Motor neuron (in vitro differentiated cells): ENCODE data around the gene GNL2. TPM values are rescaled to one million over a fixed set of nuclear protein-coding genes. Genes with fewer than 3 reads are reported as not detected.
A peak's percentile ranks its signal among the peaks of the same experiment; 100 is the strongest.
"Not testable (repeated sequence)": the region's sequence is repeated elsewhere in the genome, so short reads cannot be mapped to it uniquely, and the experiment has no call there.

Source experiments
- ATAC-seq, 8 experiments: fragments of 200-7000 bp; cut with Tn5 transposase; replicated peaks in 6 of 8; 2 replicates each; pipeline ENCODE4 v1.8.0; 2021; ENCODE audit warnings: mild to moderate bottlenecking in 8 of 8, moderate library complexity in 8 of 8
- H3K27ac ChIP-seq, 2 donors: fragments of 250-450 bp; sonication (Bioruptor Pico); 2 replicates each; pipeline ENCODE4 v1.9.0; 2021; ENCODE audit warnings: antibody characterized with exemption in 2 of 2, mild to moderate bottlenecking in 2 of 2, moderate library complexity in 1 of 2
- H3K4me1 ChIP-seq, 2 donors: fragments of 250-450 bp; sonication (Bioruptor Pico); replicated peaks in 1 of 2; 2 replicates each; pipeline ENCODE4 v1.6.1; 2021; ENCODE audit warnings: antibody characterized with exemption in 2 of 2, mild to moderate bottlenecking in 2 of 2, moderate library complexity in 1 of 2
- H3K4me3 ChIP-seq, 5 donors: fragments of 250-450 bp; sonication (Bioruptor Pico); 2 replicates each; pipeline ENCODE4 v1.9.0; 2021; ENCODE audit warnings: antibody characterized with exemption in 5 of 5, mild to moderate bottlenecking in 5 of 5, moderate library complexity in 4 of 5
- WGBS, 10 experiments: fragments of 450-650 bp; shearing (Covaris generic); methylation state at CpG; one replicate each; pipeline ENCODE4 v1.0.0; 2022; 5-methylcytosine and 5-hydroxymethylcytosine counted together
- in situ Hi-C, 9 experiments: fragments of 400-800 bp; cut with MboI; loops; one replicate each; pipeline ENCODE4 v1.15.0; 2021; ENCODE audit warnings: low sequenced_read_pairs in 9 of 9, low pct_unique_long_range_greater_than_20kb in 2 of 9; ENCODE audit not compliant: unreplicated experiment in 9 of 9
- total RNA-seq, 8 experiments: library from RNA; unstranded; fragments of 300-600 nt; gene quantifications; 2 replicates each; pipeline versions ENCODE4 v1.2.3 to v1.2.4, GENCODE V29; 2022

GNL2 gene
- total RNA-seq, 8 experiments from 2014 or later, result 88.4 to 226 (median 135) TPM

DNA sequence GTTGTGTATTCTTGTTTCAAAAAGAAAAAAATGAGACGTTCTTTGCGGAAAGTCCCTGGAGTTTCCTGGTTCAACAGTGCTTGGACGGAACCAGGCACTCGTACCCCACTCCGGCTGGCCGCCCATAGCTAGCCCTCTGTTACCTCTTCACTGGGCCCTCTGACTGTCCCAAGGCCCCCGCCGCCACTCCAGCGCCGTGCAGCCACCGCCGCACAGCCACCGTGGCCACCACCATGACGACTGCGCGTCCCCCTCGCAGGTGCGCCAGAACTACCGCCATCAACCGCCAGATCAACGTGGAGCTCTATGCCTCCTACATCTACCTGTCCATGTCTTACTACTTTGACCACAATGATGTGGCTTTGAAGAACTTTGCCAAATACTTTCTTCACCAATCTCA, 51.2 kb downstream of the GNL2 start:
- peak in 2 of 8 experiments; percentile 31 to 32 for ATAC-seq
- in situ Hi-C loops, result no loop called here
- H3K4me3 ChIP-seq, result no peak overlapping the region
- H3K27ac ChIP-seq, result no peak overlapping the region
- no peaks in the 10 kb centered on the region for H3K4me1 ChIP-seq
- 80 to 97% (median 96%) methylated on average over 1 to 21 of the region's 21 CpGs; no CpG with 5 or more reads in 1 of the 10 experiments for WGBS, 10 experiments

DNA sequence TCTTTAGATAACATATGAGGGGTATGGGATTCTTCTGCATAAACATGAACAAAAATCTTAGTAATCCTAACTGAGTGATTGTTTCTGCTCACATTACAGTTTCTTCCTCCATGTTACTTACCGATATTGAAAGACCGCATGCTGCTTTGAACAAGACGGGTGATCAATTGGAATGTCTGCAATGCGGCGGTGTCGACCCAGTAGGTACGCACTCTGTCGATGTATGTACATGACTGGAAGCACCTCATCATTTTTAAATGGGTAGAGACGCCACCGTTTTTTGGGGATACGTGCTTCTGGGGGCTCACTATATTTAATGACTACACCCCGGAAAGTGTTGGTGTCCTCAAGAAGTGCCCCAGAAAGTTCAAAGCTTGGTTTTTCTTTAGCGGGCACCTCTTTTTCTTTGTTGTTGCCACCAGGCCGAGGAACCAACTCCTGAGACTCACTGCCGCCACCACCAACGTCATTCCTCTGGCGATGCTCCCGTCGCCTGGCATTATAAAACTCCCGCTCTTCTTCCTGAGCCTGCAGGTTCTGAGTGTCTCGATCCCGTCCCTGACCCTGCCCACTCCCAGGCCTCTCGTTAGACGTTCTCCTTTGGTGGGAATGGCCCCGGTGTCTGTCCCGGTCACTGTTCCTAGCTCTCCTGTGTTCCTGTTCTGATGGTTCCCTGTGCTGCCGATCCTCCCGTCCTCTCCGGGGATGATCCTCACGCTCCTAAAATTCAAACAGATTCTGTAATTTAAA, 55.5 kb downstream of the GNL2 start:
- no peak overlapping the region for H3K27ac ChIP-seq
- H3K4me1 ChIP-seq, result no peaks in the 10 kb centered on the region
- WGBS, 10 experiments, result 91 to 97% (median 94%) methylated on average over 3 to 30 of the region's 30 CpGs; no CpG with 5 or more reads in 2 of the 10 experiments
- ATAC-seq, result no peak
- H3K4me3 ChIP-seq, result no peak overlapping the region
- in situ Hi-C loops, result no loop called here

DNA sequence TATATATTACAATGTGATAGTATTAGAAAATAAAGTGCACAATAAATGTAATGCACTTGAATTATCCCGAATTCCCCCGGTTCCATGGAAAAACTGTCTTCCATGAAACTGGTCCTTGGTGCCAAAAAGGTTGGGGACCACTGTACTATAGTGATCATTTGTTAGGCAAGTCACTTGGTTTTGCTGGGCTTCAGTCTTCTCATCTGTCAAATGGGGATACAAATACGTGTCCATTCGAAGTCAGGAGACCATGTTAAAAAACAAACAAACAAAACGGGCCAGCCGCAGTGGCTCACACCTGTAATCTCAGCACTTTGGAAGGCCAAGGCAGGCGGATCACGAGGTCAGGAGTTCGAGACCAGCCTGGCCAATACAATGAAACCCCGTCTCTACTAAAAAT, 56.6 kb downstream of the GNL2 start:
- in situ Hi-C loops, H3K27ac ChIP-seq, H3K4me3 ChIP-seq, ATAC-seq, H3K4me1 ChIP-seq: not testable (repeated sequence)
- 90 to 100% (median 96%) methylated on average over 2 to 10 of the region's 10 CpGs; no CpG with 5 or more reads in 2 of the 10 experiments for WGBS, 10 experiments

DNA sequence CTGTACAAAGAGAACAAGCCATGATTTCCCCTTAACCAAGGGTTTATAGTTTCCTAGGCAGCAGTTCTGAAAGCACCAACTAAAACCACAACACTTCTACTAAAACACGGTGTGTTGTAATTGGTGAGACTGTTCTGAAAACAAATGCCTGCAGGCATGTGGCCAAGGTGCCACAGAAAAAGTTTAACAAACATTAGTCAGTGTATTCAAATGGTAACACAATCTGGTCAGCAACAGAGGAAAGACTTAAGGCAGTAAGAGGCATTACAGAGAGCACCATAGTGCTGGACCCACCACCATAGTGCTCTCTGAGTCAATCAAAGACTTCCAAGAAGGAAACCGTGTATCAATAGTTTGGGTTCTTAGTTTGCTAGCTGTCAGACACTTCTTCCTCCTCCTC, 58.4 kb downstream of the GNL2 start:
- no peak overlapping the region for H3K27ac ChIP-seq
- H3K4me3 ChIP-seq, result no peak overlapping the region
- 41 to 100% (median 89%) methylated on average over 1 to 2 of the region's 2 CpGs; no CpG with 5 or more reads in 4 of the 10 experiments for WGBS, 10 experiments
- H3K4me1 ChIP-seq, result no peaks in the 10 kb centered on the region
- in situ Hi-C loops, result no loop called here
- peak in 4 of 8 experiments; percentile 31 to 75 (median 44) for ATAC-seq

DNA sequence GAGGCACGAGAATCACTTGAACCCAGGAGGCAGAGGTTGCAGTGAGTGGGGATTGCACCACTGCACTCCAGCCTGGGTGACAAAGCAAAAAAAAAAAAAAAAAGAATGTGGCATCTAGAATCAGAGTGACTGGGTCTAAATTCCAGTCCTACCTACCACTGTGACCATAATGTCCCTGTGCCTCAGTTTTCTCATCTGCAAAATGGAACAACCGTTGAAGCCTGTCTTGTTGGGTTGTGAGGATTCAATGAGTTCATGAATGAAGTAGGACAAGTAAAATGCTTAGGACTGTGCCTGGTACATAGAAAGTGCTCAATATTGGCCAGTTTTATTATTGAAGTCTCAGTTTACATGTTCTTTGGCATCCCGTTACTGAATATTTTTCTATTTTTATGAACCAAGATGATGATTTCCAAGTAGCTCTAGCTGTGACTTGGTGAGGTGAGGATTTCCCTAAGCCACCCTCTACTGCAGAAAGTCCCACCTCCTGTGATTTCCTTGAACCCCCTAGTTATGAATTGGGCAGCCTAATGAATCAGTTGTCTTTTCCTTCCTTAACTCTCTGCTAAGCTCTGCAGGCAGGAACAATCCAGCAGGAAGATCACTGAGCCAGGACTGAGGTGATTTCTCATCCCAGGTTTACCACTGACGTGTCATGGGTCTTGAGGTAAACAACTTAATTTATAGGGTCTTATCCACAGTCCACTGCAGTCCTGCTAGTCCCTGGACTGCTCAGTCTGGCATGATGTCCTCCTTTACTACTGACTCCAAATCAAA, 62.2 kb downstream of the GNL2 start:
- Histone ChIP-seq H3K27ac (no peak overlapping the region), H3K4me3 (no peak overlapping the region), H3K4me1 (no peaks in the 10 kb centered on the region)
- 60 to 100% (median 90%) methylated on average over 1 to 4 of the region's 4 CpGs for WGBS, 10 experiments
- no peak for ATAC-seq
- in situ Hi-C loops, result no loop called here

DNA sequence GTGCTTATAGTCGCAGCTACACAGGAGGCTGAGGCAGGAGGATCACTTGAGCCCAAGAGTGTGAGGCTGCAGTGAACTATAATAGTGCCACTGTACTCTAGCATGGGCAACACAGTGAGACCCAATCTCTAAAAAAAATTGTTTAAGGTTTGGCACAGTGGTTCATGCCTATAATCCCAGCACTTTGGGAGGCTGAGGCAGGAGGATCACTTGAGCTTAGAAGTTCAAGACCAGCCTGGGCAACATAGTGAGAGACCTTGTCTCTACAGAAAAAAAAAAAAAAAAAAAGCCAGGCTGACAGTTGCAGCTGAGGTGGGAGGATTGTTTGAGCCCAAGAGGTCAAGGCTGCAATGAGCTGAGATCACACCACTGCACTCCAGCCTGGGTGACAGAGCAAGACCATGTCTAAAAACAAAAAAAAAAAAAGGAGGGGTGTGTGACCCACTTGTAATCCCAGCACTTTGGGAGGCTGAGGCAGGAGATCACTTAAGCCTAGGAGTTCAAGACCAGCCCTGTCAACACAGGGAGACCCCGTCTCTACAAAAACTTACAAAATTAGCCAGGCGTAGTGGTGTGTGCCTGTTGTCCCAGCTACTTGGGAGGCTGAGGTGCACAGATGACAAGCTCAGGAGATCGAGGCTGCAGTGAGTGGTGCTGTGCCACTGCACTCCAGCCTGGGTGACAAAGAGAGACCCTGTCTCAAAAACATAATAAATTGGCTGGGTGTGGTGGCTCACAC, 63.1 kb downstream of the GNL2 start:
- H3K4me3 ChIP-seq, in situ Hi-C loops, H3K27ac ChIP-seq, H3K4me1 ChIP-seq: not testable (repeated sequence)
- WGBS, 10 experiments, result 70 to 100% (median 99%) methylated on average over 1 to 4 of the region's 4 CpGs; no CpG with 5 or more reads in 2 of the 10 experiments
- ATAC-seq, result peak in 1 of 8 experiments; percentile 25

DNA sequence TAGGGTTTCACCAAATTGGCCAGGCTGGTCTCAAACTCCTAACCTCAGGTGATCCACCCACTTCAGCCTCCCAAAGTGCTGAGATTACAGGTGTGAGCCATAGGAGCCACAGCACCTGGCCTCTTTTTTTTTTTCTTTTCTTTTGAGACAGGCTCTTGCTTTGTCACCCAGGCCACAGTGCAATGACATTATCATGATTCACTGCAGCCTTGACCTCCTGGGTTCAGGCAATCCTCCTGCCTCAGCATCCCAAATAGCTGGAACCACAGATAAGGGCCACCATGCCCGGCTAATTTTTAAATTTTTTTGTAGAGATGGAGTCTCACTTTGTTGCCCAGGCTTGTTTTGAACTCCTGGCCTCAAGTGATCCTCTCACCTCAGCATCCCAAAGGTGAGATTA, 65.8 kb downstream of the GNL2 start:
- in situ Hi-C loops, H3K4me3 ChIP-seq, ATAC-seq, H3K27ac ChIP-seq, H3K4me1 ChIP-seq: not testable (repeated sequence)
- WGBS, 10 experiments, result 63 to 100% (median 83%) methylated on average over 1 of the region's 1 CpG; no CpG with 5 or more reads in 5 of the 10 experiments

DNA sequence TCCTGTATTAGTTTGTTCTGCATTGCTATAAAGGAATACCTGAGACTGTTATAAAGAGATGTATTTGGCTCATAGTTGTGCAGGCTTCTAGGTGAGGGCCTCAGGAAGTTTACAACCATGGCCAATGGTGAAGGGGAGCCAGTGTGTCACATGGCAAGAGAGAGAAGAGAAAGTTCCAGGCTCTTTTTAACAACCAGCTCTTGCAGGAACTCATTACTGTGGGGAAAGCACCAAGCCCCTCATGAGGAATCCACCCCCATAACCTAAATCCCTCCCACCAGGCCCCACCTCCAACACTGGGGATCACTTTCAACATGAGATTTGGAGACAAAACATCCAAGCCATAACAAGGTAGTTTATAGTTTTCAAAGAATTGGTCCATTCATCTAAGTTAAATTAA, 76.1 kb downstream of the GNL2 start:
- H3K4me3 ChIP-seq, result no peak overlapping the region
- no peak for ATAC-seq
- peaks cover 6% of the 10 kb centered on the region in 2 donors for H3K4me1 ChIP-seq
- no peak overlapping the region for H3K27ac ChIP-seq
- in situ Hi-C loops, result loop anchor here in 1 of 9 experiments (25.0 kb wide), 1 partner anchor 168 kb away; the partner anchor contains the start of gene CDCA8

DNA sequence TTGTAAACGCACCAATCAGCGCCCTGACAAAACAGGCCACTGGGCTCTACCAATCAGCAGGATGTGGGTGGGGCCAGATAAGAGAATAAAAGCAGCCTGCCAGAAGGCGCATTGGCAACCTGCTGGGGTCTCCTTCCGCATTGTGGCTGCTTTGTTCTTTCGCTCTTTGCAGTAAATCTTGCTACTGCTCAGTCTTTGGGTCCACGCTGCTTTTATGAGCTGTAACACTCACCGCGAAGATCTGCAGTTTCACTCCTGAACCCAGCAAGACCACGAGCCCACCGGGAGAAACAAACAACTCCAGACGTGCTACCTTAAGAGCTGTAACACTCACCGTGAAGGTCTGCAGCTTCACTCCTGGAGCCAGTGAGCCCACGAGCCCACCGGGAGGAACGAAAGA, 76.8 kb downstream of the GNL2 start:
- ATAC-seq, H3K27ac ChIP-seq: not testable (repeated sequence)
- in situ Hi-C loops, result loop anchor here in 1 of 9 experiments (25.0 kb wide), 1 partner anchor 168 kb away; the partner anchor contains the start of gene CDCA8

DNA sequence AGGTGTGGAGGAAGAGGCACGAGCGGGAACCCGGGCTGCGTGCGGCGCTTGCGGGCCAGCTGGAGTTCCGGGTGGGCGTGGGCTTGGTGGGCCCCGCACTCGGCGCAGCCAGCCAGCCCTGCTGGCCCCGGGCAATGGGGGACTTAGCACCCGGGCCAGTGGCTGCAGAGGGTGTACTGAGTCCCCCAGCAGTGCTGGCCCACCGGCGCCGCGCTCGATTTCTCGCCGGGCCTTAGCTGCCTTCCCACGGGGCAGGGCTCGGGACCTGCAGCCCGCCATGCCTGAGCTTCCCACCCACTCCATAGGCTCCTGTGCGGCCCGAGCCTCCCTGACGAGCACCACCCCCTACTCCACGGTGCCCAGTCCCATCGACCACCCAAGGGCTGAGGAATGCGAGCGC, 77.5 kb downstream of the GNL2 start:
- not testable (repeated sequence) for H3K4me1 ChIP-seq, ATAC-seq, H3K27ac ChIP-seq, H3K4me3 ChIP-seq
- no CpG with 5 or more reads among the region's 31 CpGs for WGBS, 10 experiments
- in situ Hi-C loops, result loop anchor here in 1 of 9 experiments (25.0 kb wide), 1 partner anchor 169 kb away; the partner anchor contains the start of gene CDCA8

More for the DNA sequence above, 76.8 kb downstream of the GNL2 start:
- not testable (repeated sequence) for H3K4me1 ChIP-seq, H3K4me3 ChIP-seq
- 57 to 92% (median 85%) methylated on average over 2 to 11 of the region's 15 CpGs; no CpG with 5 or more reads in 5 of the 10 experiments for WGBS, 10 experiments

DNA sequence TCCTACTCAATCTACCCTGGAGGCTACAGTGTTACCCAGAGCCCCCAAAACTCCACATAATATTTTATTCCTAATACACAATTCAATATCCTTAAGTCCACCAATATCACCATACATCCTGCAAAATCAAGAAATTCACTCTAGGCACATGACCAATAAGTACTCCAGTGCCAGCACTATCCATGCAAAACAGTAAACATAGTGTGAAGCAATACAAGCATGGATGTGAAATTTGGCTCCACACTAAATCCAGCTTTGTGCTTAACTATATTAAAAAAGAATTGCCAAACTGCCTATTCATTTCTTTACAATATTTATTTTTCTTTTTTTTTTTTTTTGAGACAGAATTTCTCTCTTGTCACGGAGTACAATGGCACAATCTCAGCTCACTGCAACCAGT, 78.2 kb downstream of the GNL2 start:
- WGBS, 10 experiments, result 75 to 100% (median 95%) methylated on average over 1 of the region's 1 CpG; no CpG with 5 or more reads in 4 of the 10 experiments

More for the DNA sequence above, 78.2 kb downstream of the GNL2 start:
- H3K27ac ChIP-seq, result no peak overlapping the region
- no peak overlapping the region for H3K4me3 ChIP-seq
- in situ Hi-C loops, result loop anchor here in 1 of 9 experiments (25.0 kb wide), 1 partner anchor 170 kb away; the partner anchor contains the start of gene CDCA8
- ATAC-seq, result no peak
- H3K4me1 ChIP-seq, result peaks cover 11 to 12% of the 10 kb centered on the region in 2 donors
